Astrocyte of the spinal cord (primary cell): ENCODE data around the gene SARS2.
A peak's percentile ranks its signal among the peaks of the same experiment; 100 is the strongest.
"Not testable (repeated sequence)": the region's sequence is repeated elsewhere in the genome, so short reads cannot be mapped to it uniquely, and the experiment has no call there.

ENCODE experiments used
- DNase-seq: peaks from one replicate; pipeline ENCODE4 v3.0.0; 2011; ENCODE audit warnings: low read depth, low spot score
- H3K4me3 ChIP-seq: 2 replicates; pipeline ENCODE4 v1.5.1; 2011; ENCODE audit warnings: low read depth, mild to moderate bottlenecking, low read length, moderate library complexity
- in situ Hi-C: cut with HindIII; loops from 2 replicates; pipeline ENCODE4 v1.10.0; 2017; ENCODE audit warnings: low sequenced_read_pairs
- TF ChIP-seq, protein P1 (sequence below): IDR thresholded peaks from 2 replicates; pipeline ENCODE4 v1.5.1; 2012; ENCODE audit warnings: low read depth, mild to moderate bottlenecking, low read length, inconsistent platforms

SARS2 gene

DNA sequence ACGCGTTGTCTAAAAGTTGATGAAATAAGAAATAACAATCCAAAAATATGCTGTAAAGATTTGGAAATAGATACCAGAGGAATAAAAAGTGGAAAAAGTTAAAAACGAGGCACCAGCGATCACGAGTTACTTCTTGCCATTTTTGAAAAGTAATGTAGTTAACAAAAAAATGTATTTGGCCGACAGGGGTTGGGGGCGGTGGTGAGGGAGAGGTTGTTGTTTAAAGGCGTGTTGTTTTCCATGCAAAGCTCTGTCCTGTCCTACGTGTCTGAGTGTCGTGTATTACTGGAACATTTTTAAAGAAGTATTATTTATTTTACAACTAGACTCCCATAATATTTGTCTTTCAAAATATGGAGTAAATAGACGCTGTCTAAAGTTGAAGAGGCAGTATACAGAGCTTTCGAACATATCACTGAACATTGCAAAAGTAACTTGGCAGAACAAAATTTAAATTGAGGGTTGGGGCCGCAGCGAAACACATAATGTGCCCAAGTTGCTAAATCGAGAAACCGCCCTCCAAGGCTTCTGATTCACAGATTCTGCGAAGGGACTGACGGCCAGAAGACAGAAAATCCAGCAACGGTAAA is 44.2 kb upstream of the SARS2 start:
- in situ Hi-C loops, result no loop called here
- peak overlapping the region; percentile 61 for H3K4me3 ChIP-seq
- DNase-seq, result no peak
- TF ChIP-seq, protein P1, sequence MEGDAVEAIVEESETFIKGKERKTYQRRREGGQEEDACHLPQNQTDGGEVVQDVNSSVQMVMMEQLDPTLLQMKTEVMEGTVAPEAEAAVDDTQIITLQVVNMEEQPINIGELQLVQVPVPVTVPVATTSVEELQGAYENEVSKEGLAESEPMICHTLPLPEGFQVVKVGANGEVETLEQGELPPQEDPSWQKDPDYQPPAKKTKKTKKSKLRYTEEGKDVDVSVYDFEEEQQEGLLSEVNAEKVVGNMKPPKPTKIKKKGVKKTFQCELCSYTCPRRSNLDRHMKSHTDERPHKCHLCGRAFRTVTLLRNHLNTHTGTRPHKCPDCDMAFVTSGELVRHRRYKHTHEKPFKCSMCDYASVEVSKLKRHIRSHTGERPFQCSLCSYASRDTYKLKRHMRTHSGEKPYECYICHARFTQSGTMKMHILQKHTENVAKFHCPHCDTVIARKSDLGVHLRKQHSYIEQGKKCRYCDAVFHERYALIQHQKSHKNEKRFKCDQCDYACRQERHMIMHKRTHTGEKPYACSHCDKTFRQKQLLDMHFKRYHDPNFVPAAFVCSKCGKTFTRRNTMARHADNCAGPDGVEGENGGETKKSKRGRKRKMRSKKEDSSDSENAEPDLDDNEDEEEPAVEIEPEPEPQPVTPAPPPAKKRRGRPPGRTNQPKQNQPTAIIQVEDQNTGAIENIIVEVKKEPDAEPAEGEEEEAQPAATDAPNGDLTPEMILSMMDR, result no peak

DNA sequence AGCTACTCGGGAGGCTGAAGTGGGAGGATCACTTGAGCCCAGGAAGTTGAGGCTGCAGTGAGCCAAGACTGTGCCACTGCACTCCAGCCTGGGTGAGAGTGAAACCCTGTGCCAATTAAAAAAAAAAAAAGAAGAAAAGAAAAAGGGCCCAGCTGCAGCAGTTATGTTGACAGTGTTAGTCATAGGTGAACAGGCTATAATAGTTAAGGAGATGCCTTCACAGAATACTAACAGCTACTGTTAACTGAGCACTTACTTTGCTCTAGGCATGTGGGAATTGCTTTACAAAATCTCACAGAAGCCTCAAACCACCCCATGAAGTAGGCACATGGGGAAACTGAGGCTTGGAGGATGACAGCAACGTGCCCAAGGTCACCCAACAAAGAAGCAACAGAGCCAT is 41.1 kb upstream of the SARS2 start:
- no peak for DNase-seq
- in situ Hi-C loops, result no loop called here
- TF ChIP-seq, protein P1, result no peak
- no peak overlapping the region for H3K4me3 ChIP-seq

DNA sequence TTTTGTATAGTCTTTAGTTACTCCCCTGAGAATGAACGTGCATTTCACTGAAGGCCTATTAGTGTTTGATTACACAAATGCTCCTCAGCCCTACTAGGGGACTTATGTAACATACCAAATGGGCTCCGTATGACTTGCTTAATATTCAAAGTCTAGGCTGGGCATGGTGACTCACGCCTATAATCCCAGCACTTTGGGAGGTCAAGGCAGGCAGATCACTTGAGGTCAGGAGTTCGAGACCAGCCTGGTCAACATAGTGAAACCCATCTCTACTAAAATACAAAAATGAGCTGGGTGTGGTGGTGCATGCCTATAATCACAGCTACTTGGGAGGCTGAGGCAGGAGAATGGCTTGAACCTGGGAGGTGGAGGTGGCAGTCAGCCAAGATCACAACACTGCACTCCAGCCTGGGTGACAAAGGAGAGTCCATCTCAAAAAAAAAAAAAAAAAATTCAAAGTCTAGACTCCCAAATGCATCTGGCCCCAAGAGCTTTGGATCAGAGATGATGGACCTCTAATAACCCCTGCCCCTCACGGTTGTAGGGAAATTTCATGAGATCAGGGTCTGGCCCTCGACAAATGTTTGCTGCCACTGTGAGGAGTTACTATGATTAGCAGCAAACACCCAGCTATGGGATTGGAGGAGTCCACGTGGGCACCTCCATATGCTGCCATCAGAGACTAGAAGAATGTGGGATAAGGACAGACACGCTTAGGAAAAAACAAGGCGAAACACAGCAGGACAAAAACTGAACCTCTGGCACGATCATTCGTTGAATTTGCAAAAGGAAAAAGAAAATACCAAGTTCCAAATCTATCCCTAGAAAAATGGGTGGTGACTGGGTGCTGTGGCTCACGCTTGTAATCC is 40.3 kb upstream of the SARS2 start:
- no peak for DNase-seq
- TF ChIP-seq, protein P1, result no peak
- no peak overlapping the region for H3K4me3 ChIP-seq
- in situ Hi-C loops, result no loop called here

DNA sequence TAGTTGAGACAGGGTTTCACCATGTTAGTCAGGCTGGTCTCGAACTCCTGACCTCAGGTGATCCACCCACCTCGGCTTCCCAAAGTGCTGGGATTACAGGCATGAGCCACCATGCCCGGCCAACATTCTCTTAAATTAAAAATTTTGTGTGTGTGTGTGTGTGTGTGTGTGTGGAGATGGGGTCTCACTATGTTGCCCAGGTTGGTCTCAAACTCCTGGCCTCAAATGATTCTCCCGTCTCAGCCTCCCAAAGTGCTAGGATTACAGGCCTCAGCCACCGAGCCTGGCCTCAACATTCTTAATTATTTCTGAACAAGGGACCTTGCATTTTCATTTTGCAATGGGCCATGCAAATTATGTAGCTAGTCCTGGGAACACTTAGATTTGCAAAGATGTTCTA is 35.6 kb upstream of the SARS2 start:
- H3K4me3 ChIP-seq, in situ Hi-C loops, DNase-seq: not testable (repeated sequence)

DNA sequence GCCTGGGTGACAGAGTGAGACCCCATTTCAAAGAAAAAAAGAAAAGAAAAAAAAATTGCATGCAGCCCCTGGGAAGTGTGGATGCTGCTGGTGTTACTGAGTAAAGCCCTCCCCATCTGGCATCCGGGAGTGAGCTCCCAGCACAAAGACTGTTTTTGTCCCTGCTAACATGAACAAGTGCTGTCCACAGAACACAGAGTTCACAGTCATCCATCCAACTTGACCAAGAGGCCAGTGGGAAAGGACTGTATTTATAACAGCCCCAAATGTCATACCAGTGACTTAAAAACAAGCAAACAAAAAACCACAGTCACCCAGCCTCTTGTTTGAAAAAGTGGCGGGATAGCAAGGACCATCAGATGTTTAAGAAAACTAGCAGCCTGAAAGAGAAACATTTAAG is 34.2 kb upstream of the SARS2 start:
- no peak for DNase-seq
- H3K4me3 ChIP-seq, result no peak overlapping the region
- in situ Hi-C loops, result no loop called here
- TF ChIP-seq, protein P1, result no peak

DNA sequence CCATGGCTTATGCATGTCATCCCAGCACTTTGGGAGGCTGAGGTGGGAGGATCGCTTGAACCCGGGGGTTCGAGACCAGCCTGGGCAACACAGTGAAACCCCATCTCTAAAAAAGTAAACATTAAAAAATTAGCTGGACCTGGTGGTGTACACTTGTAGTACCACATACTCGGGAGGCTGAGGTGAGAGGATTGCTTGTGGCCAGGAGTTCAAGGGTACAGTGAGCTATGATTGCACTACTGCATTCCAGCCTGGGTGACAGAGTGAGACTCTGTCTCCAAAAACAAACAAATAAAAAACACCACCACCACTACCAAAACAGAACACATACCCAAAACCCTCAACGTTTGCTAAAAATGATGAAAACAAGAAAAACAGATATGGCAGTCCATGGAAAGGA is 29.1 kb upstream of the SARS2 start:
- in situ Hi-C loops, result no loop called here
- DNase-seq, result no peak
- TF ChIP-seq, protein P1, result no peak
- H3K4me3 ChIP-seq, result no peak overlapping the region

DNA sequence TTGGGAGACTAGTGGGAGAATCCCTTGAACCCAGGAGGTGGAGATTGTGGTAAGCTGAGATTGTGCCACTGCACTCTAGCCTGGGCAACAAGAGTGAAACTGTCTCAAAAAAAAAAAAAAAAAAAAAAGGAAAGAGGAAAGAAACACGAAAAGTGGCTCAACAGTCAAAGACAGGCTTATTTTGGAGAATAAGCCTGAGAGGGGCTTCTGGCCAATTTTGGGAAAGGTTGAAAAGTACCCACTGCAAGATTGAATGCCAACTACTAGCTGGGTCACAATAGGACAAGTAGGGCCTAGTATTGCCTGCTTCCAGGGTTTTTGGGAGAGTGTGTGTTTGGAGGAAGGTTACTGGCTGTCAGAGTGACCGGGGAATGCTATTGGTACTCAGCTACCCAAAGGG is 27.7 kb upstream of the SARS2 start:
- DNase-seq, result no peak
- in situ Hi-C loops, result no loop called here
- TF ChIP-seq, protein P1, result no peak

More for the DNA sequence above, 27.7 kb upstream of the SARS2 start:
- H3K4me3 ChIP-seq, result no peak overlapping the region
